Measurements from ENCODE around the gene GUSB.

Gene GUSB

DNA sequence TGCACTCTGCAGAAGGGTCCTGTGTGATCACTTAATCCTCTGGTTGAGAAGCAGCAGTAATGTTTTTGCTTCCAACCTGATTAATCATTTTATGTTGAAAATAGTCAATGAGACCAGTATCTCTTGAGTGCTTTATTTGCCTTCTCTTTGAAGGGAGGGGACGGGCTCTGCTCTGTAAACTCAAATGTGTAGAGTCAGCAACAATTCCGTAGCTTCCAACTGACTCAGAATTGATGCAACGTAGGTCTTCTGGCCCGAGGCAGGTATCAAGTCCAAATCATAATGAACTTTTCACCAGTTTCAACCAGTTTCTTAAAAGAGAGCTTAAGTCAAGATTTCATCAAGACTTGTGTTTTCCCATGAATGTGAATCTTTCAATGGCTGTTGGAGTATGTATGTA lies 26.3 kb downstream of the GUSB start:
- ATAC-seq, result no peak
- TF ChIP-seq ZNF565 (CRISPR knock-in tag; conservative IDR thresholded peaks at IDR 0.05; ENCODE audit: low read depth), result no peak
- no peak for TF ChIP-seq OSR1 (CRISPR knock-in tag; IDR thresholded peaks at IDR 0.05)
- TF ChIP-seq RARB (CRISPR knock-in tag; IDR thresholded peaks at IDR 0.05), result no peak
- TF ChIP-seq TCF4 (CRISPR knock-in tag; IDR thresholded peaks at IDR 0.05; ENCODE audit: borderline replicate concordance), result no peak
- TF ChIP-seq SNAI2 (CRISPR knock-in tag; IDR thresholded peaks at IDR 0.05), result no peak
- no peak for TF ChIP-seq PPARA (CRISPR knock-in tag; IDR thresholded peaks at IDR 0.05; ENCODE audit: borderline replicate concordance)
- TF ChIP-seq GLIS3 (CRISPR knock-in tag; IDR thresholded peaks at IDR 0.05), result no peak
- no peak for TF ChIP-seq CSDC2 (CRISPR knock-in tag; IDR thresholded peaks at IDR 0.05)
- TF ChIP-seq, protein P1, sequence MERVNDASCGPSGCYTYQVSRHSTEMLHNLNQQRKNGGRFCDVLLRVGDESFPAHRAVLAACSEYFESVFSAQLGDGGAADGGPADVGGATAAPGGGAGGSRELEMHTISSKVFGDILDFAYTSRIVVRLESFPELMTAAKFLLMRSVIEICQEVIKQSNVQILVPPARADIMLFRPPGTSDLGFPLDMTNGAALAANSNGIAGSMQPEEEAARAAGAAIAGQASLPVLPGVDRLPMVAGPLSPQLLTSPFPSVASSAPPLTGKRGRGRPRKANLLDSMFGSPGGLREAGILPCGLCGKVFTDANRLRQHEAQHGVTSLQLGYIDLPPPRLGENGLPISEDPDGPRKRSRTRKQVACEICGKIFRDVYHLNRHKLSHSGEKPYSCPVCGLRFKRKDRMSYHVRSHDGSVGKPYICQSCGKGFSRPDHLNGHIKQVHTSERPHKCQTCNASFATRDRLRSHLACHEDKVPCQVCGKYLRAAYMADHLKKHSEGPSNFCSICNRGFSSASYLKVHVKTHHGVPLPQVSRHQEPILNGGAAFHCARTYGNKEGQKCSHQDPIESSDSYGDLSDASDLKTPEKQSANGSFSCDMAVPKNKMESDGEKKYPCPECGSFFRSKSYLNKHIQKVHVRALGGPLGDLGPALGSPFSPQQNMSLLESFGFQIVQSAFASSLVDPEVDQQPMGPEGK (CRISPR knock-in tag; IDR thresholded peaks at IDR 0.05; ENCODE audit: borderline replicate concordance), result no peak
- no peak for TF ChIP-seq ZNF8 (CRISPR knock-in tag; IDR thresholded peaks at IDR 0.05)
- no peak for TF ChIP-seq TOX (CRISPR knock-in tag; IDR thresholded peaks at IDR 0.05; ENCODE audit: borderline replicate concordance)
- no peak for TF ChIP-seq ZNF70 (CRISPR knock-in tag; IDR thresholded peaks at IDR 0.05)
- no peak for TF ChIP-seq ARNTL (CRISPR knock-in tag; IDR thresholded peaks at IDR 0.05; ENCODE audit: borderline replicate concordance, low read depth)
- TF ChIP-seq, protein P2, sequence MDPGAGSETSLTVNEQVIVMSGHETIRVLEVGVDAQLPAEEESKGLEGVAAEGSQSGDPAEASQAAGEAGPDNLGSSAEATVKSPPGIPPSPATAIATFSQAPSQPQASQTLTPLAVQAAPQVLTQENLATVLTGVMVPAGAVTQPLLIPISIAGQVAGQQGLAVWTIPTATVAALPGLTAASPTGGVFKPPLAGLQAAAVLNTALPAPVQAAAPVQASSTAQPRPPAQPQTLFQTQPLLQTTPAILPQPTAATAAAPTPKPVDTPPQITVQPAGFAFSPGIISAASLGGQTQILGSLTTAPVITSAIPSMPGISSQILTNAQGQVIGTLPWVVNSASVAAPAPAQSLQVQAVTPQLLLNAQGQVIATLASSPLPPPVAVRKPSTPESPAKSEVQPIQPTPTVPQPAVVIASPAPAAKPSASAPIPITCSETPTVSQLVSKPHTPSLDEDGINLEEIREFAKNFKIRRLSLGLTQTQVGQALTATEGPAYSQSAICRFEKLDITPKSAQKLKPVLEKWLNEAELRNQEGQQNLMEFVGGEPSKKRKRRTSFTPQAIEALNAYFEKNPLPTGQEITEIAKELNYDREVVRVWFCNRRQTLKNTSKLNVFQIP (CRISPR knock-in tag; IDR thresholded peaks at IDR 0.05; ENCODE audit: borderline replicate concordance, low read depth), result no peak
- no peak for TF ChIP-seq ZFP30 (CRISPR knock-in tag; IDR thresholded peaks at IDR 0.05)
- no peak for TF ChIP-seq ZFP3 (CRISPR knock-in tag; IDR thresholded peaks at IDR 0.05)
- TF ChIP-seq ESRRG (CRISPR knock-in tag; IDR thresholded peaks at IDR 0.05), result no peak
- TF ChIP-seq ISL1 (CRISPR knock-in tag; IDR thresholded peaks at IDR 0.05), result no peak
- TF ChIP-seq, protein P3, sequence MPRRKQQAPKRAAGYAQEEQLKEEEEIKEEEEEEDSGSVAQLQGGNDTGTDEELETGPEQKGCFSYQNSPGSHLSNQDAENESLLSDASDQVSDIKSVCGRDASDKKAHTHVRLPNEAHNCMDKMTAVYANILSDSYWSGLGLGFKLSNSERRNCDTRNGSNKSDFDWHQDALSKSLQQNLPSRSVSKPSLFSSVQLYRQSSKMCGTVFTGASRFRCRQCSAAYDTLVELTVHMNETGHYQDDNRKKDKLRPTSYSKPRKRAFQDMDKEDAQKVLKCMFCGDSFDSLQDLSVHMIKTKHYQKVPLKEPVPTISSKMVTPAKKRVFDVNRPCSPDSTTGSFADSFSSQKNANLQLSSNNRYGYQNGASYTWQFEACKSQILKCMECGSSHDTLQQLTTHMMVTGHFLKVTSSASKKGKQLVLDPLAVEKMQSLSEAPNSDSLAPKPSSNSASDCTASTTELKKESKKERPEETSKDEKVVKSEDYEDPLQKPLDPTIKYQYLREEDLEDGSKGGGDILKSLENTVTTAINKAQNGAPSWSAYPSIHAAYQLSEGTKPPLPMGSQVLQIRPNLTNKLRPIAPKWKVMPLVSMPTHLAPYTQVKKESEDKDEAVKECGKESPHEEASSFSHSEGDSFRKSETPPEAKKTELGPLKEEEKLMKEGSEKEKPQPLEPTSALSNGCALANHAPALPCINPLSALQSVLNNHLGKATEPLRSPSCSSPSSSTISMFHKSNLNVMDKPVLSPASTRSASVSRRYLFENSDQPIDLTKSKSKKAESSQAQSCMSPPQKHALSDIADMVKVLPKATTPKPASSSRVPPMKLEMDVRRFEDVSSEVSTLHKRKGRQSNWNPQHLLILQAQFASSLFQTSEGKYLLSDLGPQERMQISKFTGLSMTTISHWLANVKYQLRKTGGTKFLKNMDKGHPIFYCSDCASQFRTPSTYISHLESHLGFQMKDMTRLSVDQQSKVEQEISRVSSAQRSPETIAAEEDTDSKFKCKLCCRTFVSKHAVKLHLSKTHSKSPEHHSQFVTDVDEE (CRISPR knock-in tag; IDR thresholded peaks at IDR 0.05), result no peak

DNA sequence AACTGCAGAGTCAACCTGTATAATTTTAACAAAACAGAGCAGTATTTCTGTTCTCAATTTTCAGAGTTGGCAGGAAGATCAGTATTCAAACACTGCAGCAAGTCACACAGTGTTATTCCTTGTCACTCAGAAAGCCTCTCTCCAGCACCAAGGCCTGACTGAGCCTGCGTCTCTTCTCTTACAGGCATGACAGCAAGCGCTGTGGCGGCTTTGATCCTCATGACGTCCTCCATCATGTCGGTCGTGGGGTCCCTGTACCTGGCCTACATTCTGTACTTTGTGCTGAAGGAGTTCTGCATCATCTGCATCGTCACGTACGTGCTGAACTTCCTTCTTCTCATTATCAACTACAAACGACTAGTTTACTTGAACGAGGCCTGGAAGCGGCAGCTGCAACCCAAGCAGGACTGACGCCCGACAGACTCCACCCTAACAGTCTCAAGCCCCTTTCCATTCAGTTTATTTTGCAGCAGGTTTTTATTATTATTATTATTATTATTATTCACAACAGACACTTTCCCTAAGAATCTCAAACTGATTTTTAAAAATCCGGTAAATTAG lies 28.0 kb downstream of the GUSB start:
- ATAC-seq, result no peak
- TF ChIP-seq, protein P4, sequence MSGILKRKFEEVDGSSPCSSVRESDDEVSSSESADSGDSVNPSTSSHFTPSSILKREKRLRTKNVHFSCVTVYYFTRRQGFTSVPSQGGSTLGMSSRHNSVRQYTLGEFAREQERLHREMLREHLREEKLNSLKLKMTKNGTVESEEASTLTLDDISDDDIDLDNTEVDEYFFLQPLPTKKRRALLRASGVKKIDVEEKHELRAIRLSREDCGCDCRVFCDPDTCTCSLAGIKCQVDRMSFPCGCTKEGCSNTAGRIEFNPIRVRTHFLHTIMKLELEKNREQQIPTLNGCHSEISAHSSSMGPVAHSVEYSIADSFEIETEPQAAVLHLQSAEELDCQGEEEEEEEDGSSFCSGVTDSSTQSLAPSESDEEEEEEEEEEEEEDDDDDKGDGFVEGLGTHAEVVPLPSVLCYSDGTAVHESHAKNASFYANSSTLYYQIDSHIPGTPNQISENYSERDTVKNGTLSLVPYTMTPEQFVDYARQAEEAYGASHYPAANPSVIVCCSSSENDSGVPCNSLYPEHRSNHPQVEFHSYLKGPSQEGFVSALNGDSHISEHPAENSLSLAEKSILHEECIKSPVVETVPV (CRISPR knock-in tag; IDR thresholded peaks at IDR 0.05), result no peak
- TF ChIP-seq ZNF8 (CRISPR knock-in tag; IDR thresholded peaks at IDR 0.05), result no peak
- TF ChIP-seq CSDC2 (CRISPR knock-in tag; IDR thresholded peaks at IDR 0.05), result no peak
- no peak for TF ChIP-seq ESRRG (CRISPR knock-in tag; IDR thresholded peaks at IDR 0.05)
- no peak for TF ChIP-seq TOX (CRISPR knock-in tag; IDR thresholded peaks at IDR 0.05; ENCODE audit: borderline replicate concordance)
- TF ChIP-seq GLIS3 (CRISPR knock-in tag; IDR thresholded peaks at IDR 0.05), result no peak
- TF ChIP-seq ZC3H10 (CRISPR knock-in tag; IDR thresholded peaks at IDR 0.05), result no peak
- TF ChIP-seq, protein P3 (CRISPR knock-in tag; IDR thresholded peaks at IDR 0.05), result no peak
- TF ChIP-seq SNAI2 (CRISPR knock-in tag; IDR thresholded peaks at IDR 0.05), result no peak
- no peak for TF ChIP-seq ISL1 (CRISPR knock-in tag; IDR thresholded peaks at IDR 0.05)
- TF ChIP-seq PPARA (CRISPR knock-in tag; IDR thresholded peaks at IDR 0.05; ENCODE audit: borderline replicate concordance), result no peak
- no peak for TF ChIP-seq ZNF565 (CRISPR knock-in tag; conservative IDR thresholded peaks at IDR 0.05; ENCODE audit: low read depth)
- no peak for TF ChIP-seq ARNTL (CRISPR knock-in tag; IDR thresholded peaks at IDR 0.05; ENCODE audit: borderline replicate concordance, low read depth)
- TF ChIP-seq, protein P5, sequence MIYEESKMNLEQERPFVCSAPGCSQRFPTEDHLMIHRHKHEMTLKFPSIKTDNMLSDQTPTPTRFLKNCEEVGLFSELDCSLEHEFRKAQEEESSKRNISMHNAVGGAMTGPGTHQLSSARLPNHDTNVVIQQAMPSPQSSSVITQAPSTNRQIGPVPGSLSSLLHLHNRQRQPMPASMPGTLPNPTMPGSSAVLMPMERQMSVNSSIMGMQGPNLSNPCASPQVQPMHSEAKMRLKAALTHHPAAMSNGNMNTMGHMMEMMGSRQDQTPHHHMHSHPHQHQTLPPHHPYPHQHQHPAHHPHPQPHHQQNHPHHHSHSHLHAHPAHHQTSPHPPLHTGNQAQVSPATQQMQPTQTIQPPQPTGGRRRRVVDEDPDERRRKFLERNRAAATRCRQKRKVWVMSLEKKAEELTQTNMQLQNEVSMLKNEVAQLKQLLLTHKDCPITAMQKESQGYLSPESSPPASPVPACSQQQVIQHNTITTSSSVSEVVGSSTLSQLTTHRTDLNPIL (CRISPR knock-in tag; IDR thresholded peaks at IDR 0.05; ENCODE audit: low read depth), result no peak

Measured in SK-N-SH treated with all-trans-retinoic acid at 6 μM for 48 hours (cell line).